CD14-positive monocyte (primary cell): ENCODE measurements around the gene NLN. TPM values are rescaled to one million over a fixed set of nuclear protein-coding genes. Genes with fewer than 3 reads are reported as not detected.

Experiments used
- DNase-seq, 3 donors: peaks; one replicate each; pipeline ENCODE4 v3.0.0-alpha.2; 2011 to 2022
- H2AFZ ChIP-seq: 2 replicates; pipeline ENCODE4 v1.6.0; 2012; ENCODE audit warnings: mild to moderate bottlenecking, low read depth, low read length, inconsistent platforms; ENCODE audit not compliant: insufficient read depth, poor library complexity, severe bottlenecking
- H3K27ac ChIP-seq, 2 donors: 1 replicate in 1 of 2; 2 replicates in 1 of 2; pipeline ENCODE4 v1.5.1; 2012 to 2013; ENCODE audit warnings: low read length in 2 of 2, control low read depth in 1 of 2, inconsistent platforms in 1 of 2, low read depth in 1 of 2, mild to moderate bottlenecking in 1 of 2
- H3K27me3 ChIP-seq, 2 donors: one replicate each; pipeline versions ENCODE4 v1.6.0 to v1.6.1; 2011 to 2013; ENCODE audit warnings: low read length in 2 of 2; ENCODE audit not compliant: control insufficient read depth in 2 of 2, insufficient read depth in 2 of 2
- H3K36me3 ChIP-seq, 2 donors: replicated peaks in 1 of 2; 1 replicate in 1 of 2; 2 replicates in 1 of 2; pipeline versions ENCODE4 v1.5.1 to v1.6.1; 2012 to 2013; ENCODE audit warnings: low read length in 2 of 2, control low read depth in 1 of 2, inconsistent platforms in 1 of 2, mild to moderate bottlenecking in 1 of 2; ENCODE audit not compliant: insufficient read depth in 2 of 2, control insufficient read depth in 1 of 2
- H3K4me1 ChIP-seq, 2 donors: 1 replicate in 1 of 2; 2 replicates in 1 of 2; pipeline versions ENCODE4 v1.5.1 to v1.6.1; 2012 to 2013; ENCODE audit warnings: low read length in 2 of 2, control low read depth in 1 of 2, inconsistent platforms in 1 of 2, mild to moderate bottlenecking in 1 of 2, moderate library complexity in 1 of 2; ENCODE audit not compliant: insufficient read depth in 2 of 2, control insufficient read depth in 1 of 2
- H3K4me2 ChIP-seq: replicated peaks from 2 replicates; pipeline ENCODE3; 2012; ENCODE audit warnings: low read length, moderate library complexity, mild to moderate bottlenecking; ENCODE audit not compliant: poor library complexity, severe bottlenecking; ENCODE audit errors: extremely low read depth
- H3K4me3 ChIP-seq, 3 experiments: fragments of 200-600 bp in 1 of 3; sonication (generic) in 1 of 3; replicated peaks in 1 of 3; 1 replicate in 2 of 3; 2 replicates in 1 of 3; pipeline ENCODE4 v1.5.1; 2011 to 2013; ENCODE audit warnings: low read length in 3 of 3, mild to moderate bottlenecking in 3 of 3, control low read depth in 2 of 3, low read depth in 2 of 3, inconsistent platforms in 1 of 3, moderate library complexity in 1 of 3
- H3K79me2 ChIP-seq: 2 replicates; pipeline ENCODE4 v1.6.0; 2012; ENCODE audit warnings: mild to moderate bottlenecking, control low read depth, inconsistent platforms, low read length, moderate library complexity; ENCODE audit not compliant: insufficient read depth
- H3K9ac ChIP-seq: 2 replicates; pipeline ENCODE4 v1.6.0; 2017; ENCODE audit warnings: low read length, mild to moderate bottlenecking; ENCODE audit not compliant: insufficient read depth, poor library complexity, severe bottlenecking
- H3K9me3 ChIP-seq, 2 donors: replicated peaks in 1 of 2; 1 replicate in 1 of 2; 2 replicates in 1 of 2; pipeline versions ENCODE4 v1.5.1 to v1.6.1; 2012 to 2013; ENCODE audit warnings: low read length in 2 of 2, control low read depth in 1 of 2; ENCODE audit not compliant: control insufficient read depth in 1 of 2, insufficient read depth in 1 of 2
- H4K20me1 ChIP-seq: 2 replicates; pipeline ENCODE4 v1.6.0; 2012; ENCODE audit warnings: mild to moderate bottlenecking, low read length, control low read depth, moderate library complexity; ENCODE audit not compliant: insufficient read depth
- H3K27ac Mint-ChIP-seq, 7 donors: one replicate each; pipeline ENCODE4 v1.8.0; 2020; ENCODE audit warnings: mild to moderate bottlenecking in 7 of 7, mixed read lengths in 7 of 7, moderate library complexity in 6 of 7, inconsistent platforms in 2 of 7
- H3K27me3 Mint-ChIP-seq, 3 donors: one replicate each; pipeline ENCODE4 v1.8.0; 2021 to 2022; ENCODE audit warnings: low read depth in 3 of 3, mild to moderate bottlenecking in 3 of 3, mixed read lengths in 3 of 3, moderate library complexity in 3 of 3, inconsistent platforms in 1 of 3
- H3K36me3 Mint-ChIP-seq, 2 donors: one replicate each; pipeline ENCODE4 v1.8.0; 2020; ENCODE audit warnings: mixed read lengths in 2 of 2, inconsistent platforms in 1 of 2, mild to moderate bottlenecking in 1 of 2
- H3K4me1 Mint-ChIP-seq: one replicate; pipeline ENCODE4 v1.8.0; 2020; ENCODE audit warnings: mild to moderate bottlenecking, mixed read lengths
- H3K4me3 Mint-ChIP-seq, 2 donors: one replicate each; pipeline ENCODE4 v1.8.0; 2020; ENCODE audit warnings: mild to moderate bottlenecking in 2 of 2, mixed read lengths in 2 of 2, moderate library complexity in 1 of 2
- H3K9me3 Mint-ChIP-seq, 7 donors: one replicate each; pipeline ENCODE4 v1.8.0; 2020 to 2022; ENCODE audit warnings: mixed read lengths in 7 of 7, mild to moderate bottlenecking in 6 of 7, moderate library complexity in 6 of 7, inconsistent platforms in 2 of 7
- WGBS: methylation state at CpG from one replicate; pipeline ENCODE4 v1.1.5; 2013; ENCODE audit warnings: missing lambda C conversion rate; ENCODE audit not compliant: insufficient coverage; 5-methylcytosine and 5-hydroxymethylcytosine counted together
- intact Hi-C, 2 donors: fragments of 100-400 bp; cut with micrococcal nuclease; formaldehyde crosslinking; loops; one replicate each; pipeline versions ENCODE4 v1.15.0 to v1.15.1; 2023
- polyA plus RNA-seq, 3 donors: library from polyadenylated mRNA; depleted of rRNA in 1 of 3; unstranded in 2 of 3; stranded (reverse) in 1 of 3; fragments of 300-500 nt in 2 of 3; fragments of >200 nt in 1 of 3; fragmentation: Illumina TruSeq in 2 of 3; gene quantifications; 1 replicate in 2 of 3; 2 replicates in 1 of 3; pipeline ENCODE4 v1.2.3, GENCODE V29; 2012 to 2021
- TF ChIP-seq, protein P1 (sequence below): fragments of 200-600 bp; IDR thresholded peaks from one replicate; pipeline ENCODE4 v1.8.0; 2022; ENCODE audit warnings: antibody characterized with exemption, mild to moderate bottlenecking

Gene NLN
- polyA plus RNA-seq, 3 donors = 8.7 to 39.2 (median 17.7) TPM

- TF ChIP-seq, protein P1, sequence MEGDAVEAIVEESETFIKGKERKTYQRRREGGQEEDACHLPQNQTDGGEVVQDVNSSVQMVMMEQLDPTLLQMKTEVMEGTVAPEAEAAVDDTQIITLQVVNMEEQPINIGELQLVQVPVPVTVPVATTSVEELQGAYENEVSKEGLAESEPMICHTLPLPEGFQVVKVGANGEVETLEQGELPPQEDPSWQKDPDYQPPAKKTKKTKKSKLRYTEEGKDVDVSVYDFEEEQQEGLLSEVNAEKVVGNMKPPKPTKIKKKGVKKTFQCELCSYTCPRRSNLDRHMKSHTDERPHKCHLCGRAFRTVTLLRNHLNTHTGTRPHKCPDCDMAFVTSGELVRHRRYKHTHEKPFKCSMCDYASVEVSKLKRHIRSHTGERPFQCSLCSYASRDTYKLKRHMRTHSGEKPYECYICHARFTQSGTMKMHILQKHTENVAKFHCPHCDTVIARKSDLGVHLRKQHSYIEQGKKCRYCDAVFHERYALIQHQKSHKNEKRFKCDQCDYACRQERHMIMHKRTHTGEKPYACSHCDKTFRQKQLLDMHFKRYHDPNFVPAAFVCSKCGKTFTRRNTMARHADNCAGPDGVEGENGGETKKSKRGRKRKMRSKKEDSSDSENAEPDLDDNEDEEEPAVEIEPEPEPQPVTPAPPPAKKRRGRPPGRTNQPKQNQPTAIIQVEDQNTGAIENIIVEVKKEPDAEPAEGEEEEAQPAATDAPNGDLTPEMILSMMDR = no peak
- DNase-seq = no peak
- H3K4me1 Mint-ChIP-seq = peaks cover 3% of the 10 kb centered on the region
- H3K9me3 Mint-ChIP-seq = no peaks in the 10 kb centered on the region
- H3K36me3 Mint-ChIP-seq = peaks cover 50 to 81% of the 10 kb centered on the region in 2 donors
- H3K27ac ChIP-seq = no peak overlapping the region
- H3K4me3 Mint-ChIP-seq = no peak overlapping the region
- peaks cover 58 to 91% of the 10 kb centered on the region in 2 donors for H3K36me3 ChIP-seq
- H3K9me3 ChIP-seq = no peaks in the 10 kb centered on the region
- intact Hi-C loops = no loop called here
- H2AFZ ChIP-seq = no peak overlapping the region
- no peak overlapping the region for H3K4me2 ChIP-seq
- no peak overlapping the region for H3K4me3 ChIP-seq
- WGBS = no CpG with 5 or more reads among the region's 4 CpGs
- no peaks in the 10 kb centered on the region for H3K27me3 ChIP-seq
- H3K27me3 Mint-ChIP-seq = peaks cover 0 to 2% (median 0%) of the 10 kb centered on the region in 3 donors
- H3K4me1 ChIP-seq = no peaks in the 10 kb centered on the region
- H4K20me1 ChIP-seq = peaks cover 15% of the 10 kb centered on the region
- no peak overlapping the region for H3K27ac Mint-ChIP-seq
- H3K9ac ChIP-seq = no peak overlapping the region
- no peaks in the 10 kb centered on the region for H3K79me2 ChIP-seq
These were observed 14.3 kb upstream of the NLN start for GRCh38 chr5:65707663-65708062.

DNA sequence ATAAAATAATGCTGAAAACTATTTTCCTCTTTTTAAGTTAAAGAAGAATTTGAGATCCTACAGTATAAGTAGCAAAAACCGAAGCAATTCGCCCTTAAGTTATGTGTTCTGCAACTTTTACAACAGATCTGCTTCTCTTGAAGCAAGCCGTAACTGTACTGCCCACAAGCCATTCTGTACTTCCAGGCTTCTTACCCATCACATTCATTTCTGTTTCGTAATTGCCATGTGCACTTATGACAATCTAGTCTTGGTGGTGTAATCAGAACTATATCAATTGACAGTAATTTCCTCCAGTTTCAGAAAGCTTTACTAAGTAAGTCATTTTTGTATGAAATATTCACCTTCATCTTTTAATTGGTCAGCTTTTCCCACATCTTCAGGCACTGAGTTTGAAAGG, 13.9 kb upstream of the NLN start:
- H3K27ac ChIP-seq = no peak overlapping the region
- Mint-ChIP-seq H3K27ac (no peak overlapping the region), H3K36me3 (peaks cover 46 to 80% of the 10 kb centered on the region in 2 donors), H3K4me3 (no peak overlapping the region), H3K27me3 (peaks cover 0 to 2% (median 0%) of the 10 kb centered on the region in 3 donors), H3K4me1 (peaks cover 4% of the 10 kb centered on the region), H3K9me3 (no peaks in the 10 kb centered on the region)
- TF ChIP-seq, protein P1 = no peak
- no peak overlapping the region for H2AFZ ChIP-seq
- no peaks in the 10 kb centered on the region for H3K27me3 ChIP-seq
- intact Hi-C loops = no loop called here
- no CpG with 5 or more reads among the region's 4 CpGs for WGBS
- peaks cover 53 to 91% of the 10 kb centered on the region in 2 donors for H3K36me3 ChIP-seq
- DNase-seq = no peak
- H3K4me3 ChIP-seq = no peak overlapping the region
- no peaks in the 10 kb centered on the region for H3K4me1 ChIP-seq
- no peak overlapping the region for H3K4me2 ChIP-seq
- H3K79me2 ChIP-seq = no peaks in the 10 kb centered on the region
- H3K9ac ChIP-seq = no peak overlapping the region
- H3K9me3 ChIP-seq = no peaks in the 10 kb centered on the region
- H4K20me1 ChIP-seq = peaks cover 18% of the 10 kb centered on the region
